RPMI8226 (cell line): Measurements from ENCODE around the gene PPP2R5C.

Source experiments
- DNase-seq: peaks from one replicate; pipeline ENCODE4 v3.0.0-alpha.2; 2015

The PPP2R5C gene

DNA sequence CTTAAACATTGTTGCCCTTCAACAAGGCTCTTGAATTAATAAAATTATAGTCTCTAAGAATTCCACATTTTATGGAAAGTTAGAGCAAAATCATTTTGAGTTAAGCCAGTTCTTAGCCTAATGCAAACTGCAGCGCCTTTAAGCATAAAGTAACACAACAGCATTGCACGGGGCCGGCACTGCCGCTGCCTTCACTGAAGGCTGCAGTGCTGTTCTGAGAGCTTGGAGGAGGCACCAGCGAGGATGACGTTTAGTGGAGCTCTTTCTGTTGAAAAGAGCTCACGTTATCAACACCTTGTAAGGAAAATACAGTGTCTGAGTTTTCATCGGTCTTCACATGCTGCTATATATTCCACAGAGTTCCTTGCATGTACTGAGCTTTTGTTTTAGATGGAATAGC is 164.6 kb downstream of the PPP2R5C start:
- DNase-seq = no peak

- DNase-seq = no peak
These were observed 165.1 kb downstream of the PPP2R5C start for GRCh38 chr14:101926620-101927019.

DNA sequence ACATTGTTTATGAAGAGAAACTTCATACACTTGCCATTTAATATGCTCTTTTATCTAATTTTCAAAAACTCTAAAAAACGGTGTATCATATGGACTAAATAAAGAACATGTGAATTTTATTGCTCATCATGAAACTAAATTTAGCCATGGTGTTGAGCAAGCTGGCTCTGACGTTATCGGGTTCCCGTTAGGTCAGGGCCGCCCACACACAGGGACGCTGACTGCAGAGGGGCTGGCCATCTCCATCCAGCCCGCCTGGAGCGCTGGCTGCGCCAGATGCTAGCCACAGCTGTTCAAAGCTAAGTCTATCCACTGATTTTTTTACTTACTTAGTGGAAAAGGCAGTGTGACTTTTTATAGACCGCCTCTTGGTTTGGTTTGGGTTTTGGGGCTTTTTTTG is 166.3 kb downstream of the PPP2R5C start:
- no peak for DNase-seq

- no peak for DNase-seq
These were observed 166.9 kb downstream of the PPP2R5C start for GRCh38 chr14:101928415-101928841.

DNA sequence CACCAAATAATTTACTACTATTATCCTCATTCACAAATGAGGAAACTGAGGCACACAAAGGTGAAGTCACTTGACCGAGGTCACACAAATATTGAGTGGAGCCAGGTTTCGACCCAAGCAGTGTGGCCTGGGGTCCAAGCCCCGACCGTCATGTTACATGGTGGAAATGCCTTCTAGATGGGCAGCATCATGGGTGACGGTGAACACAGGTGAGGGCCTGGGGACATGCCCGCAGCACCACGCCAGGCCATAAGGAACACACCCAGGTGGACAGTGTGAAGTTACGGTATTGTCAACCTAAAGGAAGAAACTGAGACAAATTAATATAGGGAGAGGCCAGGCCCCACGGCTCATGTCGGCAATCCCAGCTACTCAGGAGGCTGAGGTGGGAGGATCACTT is 167.6 kb downstream of the PPP2R5C start:
- no peak for DNase-seq

DNA sequence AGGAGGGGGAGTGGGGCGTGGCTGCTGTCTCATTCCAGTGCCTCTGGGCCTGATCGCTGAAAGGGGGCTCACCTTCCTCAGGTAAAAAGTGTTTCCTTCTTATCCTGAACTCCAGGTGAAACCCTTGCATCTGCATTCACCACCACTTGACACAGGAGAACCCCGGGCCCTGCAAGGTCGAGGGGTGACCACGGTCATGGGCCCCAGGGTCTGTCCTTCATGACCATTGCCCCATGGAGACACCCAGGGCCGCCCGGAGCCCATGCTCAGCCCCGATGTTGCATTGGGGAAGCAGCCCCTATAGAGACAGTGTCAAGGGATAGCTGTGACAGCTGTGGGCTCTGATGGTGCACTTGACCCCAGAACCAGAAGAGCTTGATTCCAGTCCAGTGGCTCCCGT is 168.4 kb downstream of the PPP2R5C start:
- DNase-seq = no peak

DNA sequence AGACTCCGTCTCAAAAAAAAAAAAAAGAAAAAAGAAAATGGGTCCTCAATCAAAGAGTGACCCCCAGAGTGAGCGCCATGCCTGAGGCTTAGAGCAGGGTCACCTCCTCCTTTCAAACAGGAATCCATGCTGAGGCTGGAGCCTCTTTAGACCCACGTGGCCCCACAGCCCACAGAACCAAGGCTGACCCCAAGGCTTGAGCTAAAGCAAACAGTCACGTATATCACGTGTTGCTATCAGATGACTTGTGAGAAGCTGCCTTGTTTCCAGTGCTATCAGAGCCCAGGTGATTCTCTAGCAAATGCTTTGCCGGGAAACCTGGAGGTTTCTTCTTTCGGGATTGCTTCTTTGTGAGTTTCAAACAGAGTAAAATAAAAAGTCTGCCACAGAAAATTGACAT is 171.2 kb downstream of the PPP2R5C start:
- no peak for DNase-seq

GRCh38 chr14:101933209-101933608 is 171.7 kb downstream of the PPP2R5C start:
- no peak for DNase-seq

DNA sequence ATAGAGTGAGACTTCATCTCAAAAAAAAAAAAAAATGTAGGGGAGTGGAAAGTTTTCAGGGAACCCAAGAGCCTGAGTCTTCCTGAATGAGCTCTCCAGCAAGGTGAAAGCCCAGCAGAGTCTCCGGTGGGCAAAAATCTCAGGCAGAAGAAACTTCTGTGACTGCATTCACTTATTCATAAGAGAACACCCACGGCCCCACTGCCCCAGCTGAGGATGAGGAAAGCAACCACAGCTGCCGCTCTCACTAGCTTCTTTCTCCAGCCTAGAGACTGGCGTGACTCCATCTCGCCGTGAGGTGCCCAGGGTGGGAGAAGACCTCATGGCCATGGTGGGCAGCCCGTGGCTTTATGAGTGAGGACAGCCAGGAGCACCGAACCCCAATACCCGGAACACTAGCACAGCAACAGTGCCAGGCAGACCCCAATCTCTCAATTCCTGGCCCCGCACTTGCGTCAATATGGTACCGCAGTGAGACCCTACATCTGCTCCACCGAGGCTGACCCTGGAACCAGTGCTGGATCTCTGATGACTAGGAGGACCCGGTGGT is 173.2 kb downstream of the PPP2R5C start:
- DNase-seq = no peak

DNA sequence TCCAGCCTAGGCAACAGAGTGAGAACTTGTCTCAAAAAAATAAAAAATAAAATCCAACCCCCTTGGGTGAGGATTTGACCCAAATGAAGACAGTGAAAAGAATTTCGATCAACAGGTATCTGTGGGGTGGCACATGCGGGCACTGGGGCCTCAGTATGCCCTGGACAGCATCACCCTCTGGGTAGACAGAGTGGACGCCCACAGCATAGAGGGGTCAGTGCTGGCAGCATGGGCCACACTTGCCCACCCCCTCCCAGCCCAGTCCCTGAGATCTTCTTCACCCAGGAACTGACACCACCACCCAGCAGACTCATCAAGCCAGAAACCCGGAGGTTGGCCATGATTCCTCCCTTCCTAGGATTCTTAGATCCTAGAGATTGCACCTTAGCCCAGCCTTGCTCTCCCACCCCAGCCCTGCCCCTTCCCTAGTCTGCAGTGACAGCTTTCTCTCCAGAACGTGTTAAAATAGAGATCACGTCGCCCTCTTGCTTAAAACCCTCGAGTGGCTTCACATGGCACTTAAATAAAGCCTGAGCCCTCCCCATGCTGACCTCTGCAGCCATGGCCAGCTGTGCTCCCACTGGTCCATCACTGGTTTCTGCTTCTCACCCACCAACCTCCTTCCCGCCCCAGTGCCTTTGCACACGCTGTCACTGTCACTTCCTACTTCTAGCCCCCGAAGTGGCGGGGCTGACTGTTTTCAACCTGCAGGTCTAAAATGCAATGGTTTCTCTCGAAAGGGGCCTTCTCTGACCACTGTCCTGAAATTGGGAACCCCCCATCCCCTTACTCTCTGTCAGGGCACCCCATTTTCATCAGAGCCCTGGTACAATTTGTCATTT is 176.6 kb downstream of the PPP2R5C start:
- no peak for DNase-seq

- no peak for DNase-seq
These were observed 178.2 kb downstream of the PPP2R5C start for GRCh38 chr14:101939646-101940170.

- no peak for DNase-seq
These were observed 182.9 kb downstream of the PPP2R5C start for GRCh38 chr14:101944451-101944850.

- DNase-seq = no peak
These were observed 183.7 kb downstream of the PPP2R5C start for GRCh38 chr14:101945171-101945570.

GRCh38 chr14:101947577-101947903 is 186.0 kb downstream of the PPP2R5C start:
- peak; percentile 9 for DNase-seq

DNA sequence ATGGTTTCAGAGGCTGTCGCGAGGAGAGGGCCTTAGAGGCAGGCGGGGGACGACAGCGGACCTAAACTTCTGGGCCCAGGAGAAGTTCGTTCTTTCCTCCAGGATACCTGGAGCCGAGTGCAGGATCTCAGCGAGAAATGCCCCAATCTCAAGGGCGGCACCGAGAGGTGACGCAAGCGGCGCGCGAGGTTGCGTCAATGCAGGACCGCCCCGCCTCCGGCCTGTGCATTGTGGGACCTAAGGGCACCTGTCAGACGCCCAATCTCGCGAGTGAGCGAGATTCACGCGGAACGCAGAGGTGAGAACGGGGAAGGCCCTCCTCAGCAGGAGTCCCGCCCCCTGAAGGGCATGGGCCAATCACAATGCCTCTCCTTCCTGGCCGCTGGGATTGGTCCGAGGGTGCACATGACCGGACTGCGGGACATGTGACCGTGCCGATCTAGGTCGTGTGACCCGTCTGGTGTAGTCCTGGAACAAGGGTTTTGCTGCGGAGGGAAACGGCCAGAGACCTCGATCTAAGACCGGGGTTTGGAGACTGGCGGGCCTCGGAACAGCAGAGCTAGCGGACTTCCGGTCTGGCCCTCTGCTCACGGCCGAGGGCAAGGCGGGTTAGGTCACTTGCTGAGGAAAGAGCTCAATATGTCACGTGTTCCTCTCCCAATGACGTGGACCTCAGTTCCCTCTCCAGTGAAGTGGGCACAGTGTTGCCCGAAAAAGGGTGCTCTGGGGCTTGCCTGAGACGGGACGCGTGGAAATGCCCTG is 186.6 kb downstream of the PPP2R5C start:
- peak; percentile 99 for DNase-seq

DNA sequence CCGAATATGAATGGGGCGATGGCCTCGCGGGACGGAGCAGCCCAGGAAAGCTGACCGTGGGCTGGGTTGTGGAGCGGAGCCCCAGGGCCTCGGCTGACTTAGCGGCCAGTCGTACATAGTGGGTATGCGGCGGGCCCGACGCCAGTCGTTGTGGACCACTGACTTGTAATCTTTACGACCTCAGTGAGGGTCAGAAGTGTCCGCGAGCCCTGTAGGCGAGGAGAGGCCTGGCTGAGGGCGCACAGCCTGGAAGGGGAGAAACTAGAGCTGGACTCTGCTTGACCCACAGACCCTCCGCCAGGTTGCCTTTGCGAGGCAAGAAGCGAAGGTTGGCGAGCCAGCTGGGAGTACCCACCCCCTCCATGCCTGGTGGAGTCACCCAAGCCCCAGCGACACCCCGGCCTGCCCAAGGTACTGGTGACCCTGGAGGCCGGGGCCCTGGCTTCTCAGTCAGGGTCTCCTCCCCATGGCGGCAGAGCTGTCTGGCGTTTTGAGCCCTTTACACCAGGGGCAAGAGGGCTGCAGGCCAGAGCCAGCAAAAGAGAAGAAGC is 187.2 kb downstream of the PPP2R5C start:
- no peak for DNase-seq

DNA sequence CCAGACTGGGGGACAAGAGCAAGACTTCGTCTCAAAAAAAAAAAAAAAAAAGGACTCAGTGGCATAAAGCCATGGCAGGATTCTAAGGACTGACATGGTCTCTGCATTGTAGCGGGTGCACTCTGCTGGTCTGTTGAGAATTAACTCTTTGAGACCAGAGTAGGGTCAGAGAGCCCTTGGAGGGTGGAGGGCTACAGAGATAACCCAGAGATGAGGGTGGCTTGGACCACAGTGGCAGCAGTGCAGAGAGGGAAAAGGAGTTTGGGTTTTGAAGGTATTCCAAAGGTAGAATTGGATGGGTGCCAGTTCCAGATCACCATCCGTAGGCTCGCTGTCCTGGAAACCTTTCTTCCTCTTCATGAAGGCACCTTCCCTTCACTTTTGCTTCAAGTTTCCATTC is 188.6 kb downstream of the PPP2R5C start:
- DNase-seq = no peak

- no peak for DNase-seq
These were observed 189.2 kb downstream of the PPP2R5C start for GRCh38 chr14:101950516-101951215.

DNA sequence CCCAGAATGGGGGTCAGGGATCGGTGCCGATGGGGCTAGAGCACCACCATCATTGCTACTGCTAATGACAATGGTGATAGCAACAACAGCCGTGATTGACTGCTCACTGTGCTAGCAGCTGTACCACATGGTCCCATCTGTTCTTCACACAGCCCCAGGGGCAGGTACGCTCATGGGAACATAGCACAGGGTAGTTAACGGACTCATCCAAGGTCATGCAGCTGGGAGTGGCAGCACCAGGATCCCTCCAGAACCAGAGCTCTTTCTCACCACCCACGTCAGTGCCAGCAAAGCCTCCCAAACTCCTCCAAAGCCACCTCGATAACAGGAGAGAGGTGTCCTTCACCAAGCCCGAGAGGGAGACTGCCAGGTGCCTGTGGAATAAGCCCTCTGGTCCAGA is 191.6 kb downstream of the PPP2R5C start:
- DNase-seq = no peak

DNA sequence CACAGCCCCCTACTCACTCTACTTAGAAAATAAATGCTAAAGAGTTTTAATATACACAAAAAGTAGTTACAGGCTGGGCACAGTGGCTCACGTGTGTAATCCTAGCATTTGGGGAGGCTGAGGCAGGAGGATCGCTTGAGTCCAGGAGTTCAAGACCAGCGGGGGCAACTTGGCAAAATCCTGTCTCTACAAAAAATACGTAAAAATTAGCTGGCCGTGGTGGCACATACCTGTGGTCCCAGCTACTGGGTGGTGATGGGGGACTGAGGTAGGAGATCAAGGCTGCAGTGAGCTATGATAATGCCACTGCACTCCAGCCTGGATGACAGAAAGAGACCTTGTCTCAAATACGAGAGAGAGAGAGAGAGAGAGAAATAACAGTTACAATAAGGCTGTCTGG is 193.0 kb downstream of the PPP2R5C start:
- no peak for DNase-seq

GRCh38 chr14:101955695-101956161 is 194.2 kb downstream of the PPP2R5C start:
- no peak for DNase-seq

DNA sequence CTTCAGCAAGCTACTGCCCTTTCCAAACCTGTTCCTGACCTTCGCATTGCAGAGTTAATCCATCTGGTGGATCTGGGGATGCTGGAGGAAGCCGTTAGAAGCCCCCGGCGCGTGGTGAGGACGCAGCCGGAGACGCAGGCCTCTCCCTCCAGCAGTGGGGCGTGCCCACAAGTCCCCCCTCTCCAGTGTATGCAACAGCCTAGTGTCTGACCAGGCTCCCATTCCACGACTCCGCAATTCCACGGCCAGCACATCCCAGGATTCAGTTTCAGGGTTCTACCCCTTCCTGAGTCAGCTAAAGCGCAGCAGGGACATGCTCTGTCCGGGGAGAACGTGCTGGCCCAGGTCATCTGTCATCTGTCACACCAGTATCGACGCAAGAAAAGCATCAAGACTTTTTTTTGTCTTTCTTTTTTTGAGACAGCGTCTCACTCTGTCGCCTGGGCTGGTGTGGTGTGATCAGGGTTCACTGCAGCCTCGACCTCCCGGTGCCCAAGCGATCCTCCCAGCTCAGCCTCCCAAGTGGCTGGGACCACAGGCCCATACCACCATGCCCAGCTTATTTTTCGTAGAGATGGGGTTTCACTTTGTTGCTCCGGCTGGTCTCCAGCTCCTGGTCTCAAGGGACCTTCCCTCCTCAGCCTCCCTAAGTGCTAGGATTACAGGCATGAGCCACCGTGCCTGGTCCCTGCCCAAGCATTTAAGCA is 194.8 kb downstream of the PPP2R5C start:
- no peak for DNase-seq
